K562 (cell line): ENCODE results near the gene LIF. TPM values are rescaled to one million over a fixed set of nuclear protein-coding genes. Genes with fewer than 3 reads are reported as not detected.
A peak's percentile ranks its signal among the peaks of the same experiment; 100 is the strongest.

Experiments used
- BCL6 ChIP-seq: fragments of 250-450 bp; sonication (Bioruptor Pico); IDR thresholded peaks from 2 replicates; pipeline ENCODE4 v1.4.0; 2020
- CCAR2 ChIP-seq: fragments of 200-400 bp; formaldehyde crosslinking; IDR thresholded peaks from 2 replicates; pipeline ENCODE4 v1.6.1; 2017; ENCODE audit warnings: mild to moderate bottlenecking, low read depth, low read length
- CCNT2 ChIP-seq: IDR thresholded peaks from 2 replicates; pipeline ENCODE4 v1.6.1; 2011; ENCODE audit warnings: borderline replicate concordance, low read depth, mild to moderate bottlenecking, moderate library complexity, mixed read lengths, low read length; ENCODE audit not compliant: insufficient read length; ENCODE audit errors: extremely low read depth
- ETV5 ChIP-seq: sonication (generic); formaldehyde crosslinking; IDR thresholded peaks from 2 replicates; pipeline ENCODE4 v1.4.0; 2020; ENCODE audit warnings: low read depth, mild to moderate bottlenecking, missing genetic modification reagents
- FOXP1 ChIP-seq: sonication (generic); formaldehyde crosslinking; IDR thresholded peaks from 2 replicates; pipeline ENCODE4 v1.8.0; 2022; ENCODE audit warnings: mild to moderate bottlenecking, missing genetic modification reagents
- GABPA ChIP-seq: fragments of 200-800 bp; sonication (Bioruptor generic); conservative IDR thresholded peaks from 2 replicates; pipeline ENCODE4 v1.6.1; 2016; ENCODE audit warnings: low read depth, missing genetic modification characterization, missing compliant biosample characterization
- HDAC3 ChIP-seq: fragments of 450-650 bp; IDR thresholded peaks from 2 replicates; pipeline ENCODE4 v1.6.1; 2018; ENCODE audit warnings: borderline replicate concordance, mild to moderate bottlenecking, moderate library complexity; ENCODE audit not compliant: partially characterized antibody
- KLF16 ChIP-seq: IDR thresholded peaks from 2 replicates; pipeline ENCODE4 v1.6.1; 2016; ENCODE audit warnings: antibody characterized with exemption
- NCOA1 ChIP-seq: fragments of 450-650 bp; IDR thresholded peaks from 2 replicates; pipeline ENCODE4 v1.6.1; 2016; ENCODE audit warnings: low read depth
- NFRKB ChIP-seq: fragments of 450-650 bp; IDR thresholded peaks from 2 replicates; pipeline ENCODE4 v1.6.1; 2016; ENCODE audit warnings: low read depth
- NR2F6 ChIP-seq: fragments of 450-650 bp; formaldehyde crosslinking; IDR thresholded peaks from 2 replicates; pipeline ENCODE4 v1.4.0; 2020; ENCODE audit warnings: mild to moderate bottlenecking
- SPI1 ChIP-seq: IDR thresholded peaks from 2 replicates; pipeline ENCODE4 v1.6.1; 2011; ENCODE audit warnings: low read depth, low read length, control low read depth, borderline replicate concordance
- TRIM28 ChIP-seq: fragments of 450-650 bp; IDR thresholded peaks from 2 replicates; pipeline ENCODE4 v1.6.1; 2017
- ZNF316 ChIP-seq: fragments of 450-650 bp; IDR thresholded peaks from 2 replicates; pipeline ENCODE4 v1.6.1; 2016
- ZNF778 ChIP-seq: fragments of 450-650 bp; formaldehyde crosslinking; IDR thresholded peaks from 2 replicates; pipeline ENCODE4 v1.4.0; 2020; ENCODE audit warnings: mild to moderate bottlenecking, moderate library complexity
- polyA plus RNA-seq, 8 experiments: library from polyadenylated mRNA; depleted of rRNA in 4 of 8; stranded (reverse) in 5 of 8; unstranded in 3 of 8; fragments of >200 nt; fragmentation: Nextera tagmentation in 2 of 8; fragmentation: Illumina TruSeq in 1 of 8; extraction: Ambion mirVana in 2 of 8; extraction: Trizol in 1 of 8; gene quantifications; 2 replicates each; pipeline versions ENCODE4 v1.2.1 to v1.2.3, GENCODE V29; 2011 to 2014; ENCODE audit warnings: inconsistent platforms in 1 of 8, missing spikeins in 1 of 8
- total RNA-seq, 7 experiments: library from RNA; depleted of rRNA in 6 of 7; stranded (reverse); fragments of >200 nt in 6 of 7; fragmentation: Illumina TruSeq in 2 of 7; extraction: Trizol in 2 of 7; gene quantifications; 2 replicates each; pipeline versions ENCODE4 v1.2.1 to v1.2.3, GENCODE V29; 2011 to 2021; ENCODE audit warnings: low replicate concordance in 1 of 7
- TF ChIP-seq, protein P1 (sequence below): fragments of 450-650 bp; conservative IDR thresholded peaks from 2 replicates; pipeline ENCODE4 v1.6.1; 2016; ENCODE audit warnings: missing genetic modification characterization, low read depth, mild to moderate bottlenecking, control low read depth, missing compliant biosample characterization
- TF ChIP-seq, protein P2 (sequence below): fragments of 450-650 bp; IDR thresholded peaks from one replicate; pipeline ENCODE4 v1.6.1; 2018; ENCODE audit warnings: mild to moderate bottlenecking, moderate library complexity; ENCODE audit not compliant: partially characterized antibody
- TF ChIP-seq, protein P3 (sequence below): sonication (generic); formaldehyde crosslinking; IDR thresholded peaks from 2 replicates; pipeline ENCODE4 v1.8.1; 2022; ENCODE audit warnings: missing genetic modification reagents
- TF ChIP-seq, protein P4 (sequence below): fragments of 250-450 bp; sonication (Bioruptor Pico); IDR thresholded peaks from 2 replicates; pipeline ENCODE4 v1.5.0; 2021; ENCODE audit warnings: mild to moderate bottlenecking, moderate library complexity

Gene LIF
- total and polyA plus RNA-seq, 9 of the 15 experiments (the other 6 are each of a cell fraction or from before 2014, with no cell fraction given) = 0.05 to 0.39 (median 0.18) TPM; not detected in 3

DNA sequence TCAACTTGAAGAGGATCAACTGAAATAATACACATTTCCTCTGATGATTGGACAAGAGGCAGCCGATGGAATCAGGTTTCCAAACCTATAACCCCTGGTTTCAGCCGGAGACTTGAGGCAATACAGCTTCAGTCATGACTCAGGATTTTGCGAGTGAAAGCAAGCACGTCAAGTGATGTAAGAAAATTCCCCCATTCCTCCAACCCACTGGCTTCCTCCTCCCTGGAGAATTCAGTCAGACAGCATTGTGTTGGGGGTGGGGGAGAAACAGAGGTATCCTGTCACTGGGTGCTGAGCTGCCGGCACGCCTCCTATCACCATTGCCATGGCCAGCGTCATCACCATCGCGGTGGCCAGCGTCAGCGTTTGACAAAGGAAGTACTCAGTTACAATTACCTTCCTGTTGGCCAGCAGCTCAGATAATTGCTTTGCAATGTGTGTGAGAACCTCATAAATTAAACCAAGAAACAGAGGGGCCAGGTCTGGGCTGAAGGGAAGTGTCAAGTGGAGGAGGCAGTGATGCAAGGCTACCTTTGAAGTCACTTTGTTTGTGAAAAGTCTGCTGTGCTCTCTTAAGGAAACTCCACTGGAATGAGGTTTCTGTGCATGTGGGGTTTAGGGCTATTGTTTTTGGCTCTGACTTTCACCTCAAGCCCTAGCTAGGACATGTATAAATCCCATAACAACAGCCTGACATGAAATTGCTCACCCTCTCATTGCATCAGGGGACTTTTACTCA, 50.2 kb downstream of the LIF start (continued):
- TF ChIP-seq, protein P1, sequence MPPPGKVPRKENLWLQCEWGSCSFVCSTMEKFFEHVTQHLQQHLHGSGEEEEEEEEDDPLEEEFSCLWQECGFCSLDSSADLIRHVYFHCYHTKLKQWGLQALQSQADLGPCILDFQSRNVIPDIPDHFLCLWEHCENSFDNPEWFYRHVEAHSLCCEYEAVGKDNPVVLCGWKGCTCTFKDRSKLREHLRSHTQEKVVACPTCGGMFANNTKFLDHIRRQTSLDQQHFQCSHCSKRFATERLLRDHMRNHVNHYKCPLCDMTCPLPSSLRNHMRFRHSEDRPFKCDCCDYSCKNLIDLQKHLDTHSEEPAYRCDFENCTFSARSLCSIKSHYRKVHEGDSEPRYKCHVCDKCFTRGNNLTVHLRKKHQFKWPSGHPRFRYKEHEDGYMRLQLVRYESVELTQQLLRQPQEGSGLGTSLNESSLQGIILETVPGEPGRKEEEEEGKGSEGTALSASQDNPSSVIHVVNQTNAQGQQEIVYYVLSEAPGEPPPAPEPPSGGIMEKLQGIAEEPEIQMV (tag) = no peak
- no peak for TF ChIP-seq TRIM28
- no peak for TF ChIP-seq NR2F6 (CRISPR knock-in tag)
- TF ChIP-seq, protein P2, sequence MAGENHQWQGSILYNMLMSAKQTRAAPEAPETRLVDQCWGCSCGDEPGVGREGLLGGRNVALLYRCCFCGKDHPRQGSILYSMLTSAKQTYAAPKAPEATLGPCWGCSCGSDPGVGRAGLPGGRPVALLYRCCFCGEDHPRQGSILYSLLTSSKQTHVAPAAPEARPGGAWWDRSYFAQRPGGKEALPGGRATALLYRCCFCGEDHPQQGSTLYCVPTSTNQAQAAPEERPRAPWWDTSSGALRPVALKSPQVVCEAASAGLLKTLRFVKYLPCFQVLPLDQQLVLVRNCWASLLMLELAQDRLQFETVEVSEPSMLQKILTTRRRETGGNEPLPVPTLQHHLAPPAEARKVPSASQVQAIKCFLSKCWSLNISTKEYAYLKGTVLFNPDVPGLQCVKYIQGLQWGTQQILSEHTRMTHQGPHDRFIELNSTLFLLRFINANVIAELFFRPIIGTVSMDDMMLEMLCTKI = no peak
- no peak for TF ChIP-seq SPI1
- TF ChIP-seq NCOA1 = no peak
- TF ChIP-seq ETV5 (CRISPR knock-in tag) = no peak
- peak; percentile 66 for TF ChIP-seq ZNF316
- TF ChIP-seq GABPA (tag) = peak; percentile 65
- TF ChIP-seq CCNT2 = no peak
- TF ChIP-seq, protein P3, sequence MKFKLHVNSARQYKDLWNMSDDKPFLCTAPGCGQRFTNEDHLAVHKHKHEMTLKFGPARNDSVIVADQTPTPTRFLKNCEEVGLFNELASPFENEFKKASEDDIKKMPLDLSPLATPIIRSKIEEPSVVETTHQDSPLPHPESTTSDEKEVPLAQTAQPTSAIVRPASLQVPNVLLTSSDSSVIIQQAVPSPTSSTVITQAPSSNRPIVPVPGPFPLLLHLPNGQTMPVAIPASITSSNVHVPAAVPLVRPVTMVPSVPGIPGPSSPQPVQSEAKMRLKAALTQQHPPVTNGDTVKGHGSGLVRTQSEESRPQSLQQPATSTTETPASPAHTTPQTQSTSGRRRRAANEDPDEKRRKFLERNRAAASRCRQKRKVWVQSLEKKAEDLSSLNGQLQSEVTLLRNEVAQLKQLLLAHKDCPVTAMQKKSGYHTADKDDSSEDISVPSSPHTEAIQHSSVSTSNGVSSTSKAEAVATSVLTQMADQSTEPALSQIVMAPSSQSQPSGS (CRISPR knock-in tag) = no peak
- TF ChIP-seq HDAC3 = no peak
- no peak for TF ChIP-seq KLF16
- TF ChIP-seq NFRKB = no peak
- no peak for TF ChIP-seq FOXP1 (CRISPR knock-in tag)
- TF ChIP-seq CCAR2 = no peak
- no peak for TF ChIP-seq BCL6 (CRISPR knock-in tag)
- no peak for TF ChIP-seq ZNF778 (CRISPR knock-in tag)
- TF ChIP-seq, protein P4, sequence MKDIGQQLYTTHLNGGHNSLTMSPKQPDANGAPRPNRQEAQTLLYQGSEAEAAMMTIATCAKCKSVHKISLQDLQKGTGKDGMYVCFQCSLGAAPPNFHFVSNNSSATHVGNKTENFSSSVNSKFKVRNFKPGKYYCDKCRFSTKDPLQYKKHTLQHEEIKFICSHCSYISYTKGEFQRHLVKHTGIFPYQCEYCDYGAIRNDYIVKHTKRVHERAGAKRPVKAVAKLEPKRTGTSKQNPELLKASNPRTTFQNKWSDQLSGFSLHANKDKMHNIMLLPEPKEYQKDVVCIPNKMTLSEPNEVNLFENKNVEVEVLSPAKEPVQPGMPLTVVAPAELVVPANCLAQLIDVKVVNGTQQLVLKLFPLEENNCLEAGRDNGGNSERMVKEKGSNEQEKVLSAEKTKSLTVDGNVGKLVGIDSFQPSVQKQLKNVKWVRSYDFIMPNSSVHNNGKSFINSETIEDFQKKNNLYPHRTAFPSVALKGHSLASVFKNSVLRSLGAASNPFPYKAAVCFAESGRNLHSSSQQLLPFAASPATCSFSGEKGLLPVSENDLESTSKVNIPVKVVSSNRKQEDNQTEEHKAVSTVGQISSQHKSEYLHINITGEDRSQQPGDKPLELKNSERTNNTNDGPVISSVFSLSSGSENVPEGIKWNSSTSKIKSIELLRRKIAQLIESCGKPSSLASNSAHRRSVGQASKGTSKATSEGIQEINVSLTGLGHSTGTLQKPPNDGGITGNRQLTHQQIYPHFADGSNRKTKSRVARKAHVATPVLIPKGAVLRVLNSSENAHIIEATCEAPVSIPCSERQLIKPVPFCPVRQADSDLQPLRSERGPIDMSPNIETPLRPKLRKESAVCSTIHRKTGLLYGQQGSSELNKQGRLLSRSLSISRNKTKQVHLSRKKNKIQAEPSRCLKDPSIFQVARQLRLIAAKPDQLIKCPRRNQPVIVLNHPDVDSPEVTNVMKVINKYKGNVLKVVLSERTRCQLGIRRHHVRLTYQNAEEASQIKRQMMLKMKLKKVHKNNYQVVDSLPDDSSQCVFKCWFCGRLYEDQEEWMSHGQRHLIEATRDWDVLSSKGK (CRISPR knock-in tag) = no peak
